ENCODE data around the gene ABHD12. TPM values are rescaled to one million over a fixed set of nuclear protein-coding genes. Genes with fewer than 3 reads are reported as not detected.
A peak's percentile ranks its signal among the peaks of the same experiment; 100 is the strongest.

ABHD12 gene
- total RNA-seq, 1 donor from 2014 or later, result 51.3 TPM

DNA sequence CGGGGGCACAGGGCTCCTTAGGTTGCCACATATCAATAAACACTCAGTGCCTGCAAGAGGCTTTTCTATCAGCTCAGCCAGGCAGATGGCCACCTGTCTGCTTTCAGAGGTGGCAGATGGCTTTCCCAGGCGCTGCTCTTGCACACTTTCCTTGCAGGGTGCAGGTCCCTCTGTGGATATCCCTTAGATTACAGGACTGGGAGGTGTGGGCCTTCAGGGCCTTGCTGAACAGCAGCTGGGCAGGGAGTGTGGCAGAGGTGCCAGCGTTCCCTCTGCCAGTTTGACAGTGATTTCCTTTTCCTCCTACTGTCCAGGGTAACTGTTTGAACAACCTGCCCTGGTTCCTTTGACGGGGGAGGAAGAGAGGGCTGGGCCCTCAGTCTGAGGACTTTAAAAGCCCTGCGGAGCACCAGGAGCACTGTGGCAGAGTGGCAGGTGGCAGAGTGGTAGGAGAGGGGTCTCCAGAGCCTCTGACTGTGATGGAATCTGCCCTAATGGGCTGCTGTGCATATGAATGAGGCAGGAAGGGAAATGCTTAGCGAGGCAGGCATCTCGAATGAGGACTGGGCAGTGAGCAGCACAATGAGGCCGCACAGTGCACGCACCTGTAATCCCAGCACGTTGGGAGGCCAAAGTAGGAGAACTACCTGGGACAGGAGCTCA is 34.2 kb downstream of the ABHD12 start:
- peaks cover 35% of the 10 kb centered on the region for H3K4me1 Mint-ChIP-seq
- peak overlapping the region; percentile 19 for H3K27ac Mint-ChIP-seq (ENCODE audit: unreplicated experiment)
- no peak for DNase-seq (ENCODE audit: low read depth, low spot score)

DNA sequence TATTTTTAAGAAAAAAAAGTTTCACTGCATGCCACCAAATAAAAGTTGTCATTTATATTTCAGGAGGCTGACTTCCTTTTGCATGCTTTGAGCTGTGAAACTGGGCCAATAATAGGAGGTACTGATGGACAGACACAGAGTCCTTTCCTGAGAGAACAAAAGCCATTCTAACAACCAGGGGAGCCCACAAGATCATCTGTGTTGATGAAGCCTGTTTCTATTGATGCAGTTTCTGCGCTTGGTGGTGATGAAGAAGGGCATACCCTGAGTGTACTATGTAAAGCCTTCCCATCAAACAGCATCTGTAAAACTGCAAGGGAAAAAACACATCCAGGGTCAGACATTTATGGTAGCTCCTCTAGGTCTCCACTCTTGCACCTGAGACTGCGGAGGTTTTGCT is 34.8 kb downstream of the ABHD12 start:
- Mint-ChIP-seq H3K27me3 (ENCODE audit: low read depth) (no peaks in the 10 kb centered on the region), H3K9me3 (no peaks in the 10 kb centered on the region), H3K4me3 (no peak overlapping the region), H3K36me3 (ENCODE audit: low read depth) (no peaks in the 10 kb centered on the region), H3K27ac (ENCODE audit: unreplicated experiment) (no peak overlapping the region), H3K4me1 (peaks cover 35% of the 10 kb centered on the region)
- DNase-seq (ENCODE audit: low read depth, low spot score), result no peak
- TF ChIP-seq, protein P1, sequence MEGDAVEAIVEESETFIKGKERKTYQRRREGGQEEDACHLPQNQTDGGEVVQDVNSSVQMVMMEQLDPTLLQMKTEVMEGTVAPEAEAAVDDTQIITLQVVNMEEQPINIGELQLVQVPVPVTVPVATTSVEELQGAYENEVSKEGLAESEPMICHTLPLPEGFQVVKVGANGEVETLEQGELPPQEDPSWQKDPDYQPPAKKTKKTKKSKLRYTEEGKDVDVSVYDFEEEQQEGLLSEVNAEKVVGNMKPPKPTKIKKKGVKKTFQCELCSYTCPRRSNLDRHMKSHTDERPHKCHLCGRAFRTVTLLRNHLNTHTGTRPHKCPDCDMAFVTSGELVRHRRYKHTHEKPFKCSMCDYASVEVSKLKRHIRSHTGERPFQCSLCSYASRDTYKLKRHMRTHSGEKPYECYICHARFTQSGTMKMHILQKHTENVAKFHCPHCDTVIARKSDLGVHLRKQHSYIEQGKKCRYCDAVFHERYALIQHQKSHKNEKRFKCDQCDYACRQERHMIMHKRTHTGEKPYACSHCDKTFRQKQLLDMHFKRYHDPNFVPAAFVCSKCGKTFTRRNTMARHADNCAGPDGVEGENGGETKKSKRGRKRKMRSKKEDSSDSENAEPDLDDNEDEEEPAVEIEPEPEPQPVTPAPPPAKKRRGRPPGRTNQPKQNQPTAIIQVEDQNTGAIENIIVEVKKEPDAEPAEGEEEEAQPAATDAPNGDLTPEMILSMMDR (conservative IDR thresholded peaks at IDR 0.05), result no peak

More for the DNA sequence above, 34.2 kb downstream of the ABHD12 start:
- Mint-ChIP-seq H3K27me3 (ENCODE audit: low read depth) (no peaks in the 10 kb centered on the region), H3K4me3 (no peak overlapping the region), H3K9me3 (no peaks in the 10 kb centered on the region), H3K36me3 (ENCODE audit: low read depth) (no peaks in the 10 kb centered on the region)
- TF ChIP-seq, protein P1 (conservative IDR thresholded peaks at IDR 0.05), result no peak

DNA sequence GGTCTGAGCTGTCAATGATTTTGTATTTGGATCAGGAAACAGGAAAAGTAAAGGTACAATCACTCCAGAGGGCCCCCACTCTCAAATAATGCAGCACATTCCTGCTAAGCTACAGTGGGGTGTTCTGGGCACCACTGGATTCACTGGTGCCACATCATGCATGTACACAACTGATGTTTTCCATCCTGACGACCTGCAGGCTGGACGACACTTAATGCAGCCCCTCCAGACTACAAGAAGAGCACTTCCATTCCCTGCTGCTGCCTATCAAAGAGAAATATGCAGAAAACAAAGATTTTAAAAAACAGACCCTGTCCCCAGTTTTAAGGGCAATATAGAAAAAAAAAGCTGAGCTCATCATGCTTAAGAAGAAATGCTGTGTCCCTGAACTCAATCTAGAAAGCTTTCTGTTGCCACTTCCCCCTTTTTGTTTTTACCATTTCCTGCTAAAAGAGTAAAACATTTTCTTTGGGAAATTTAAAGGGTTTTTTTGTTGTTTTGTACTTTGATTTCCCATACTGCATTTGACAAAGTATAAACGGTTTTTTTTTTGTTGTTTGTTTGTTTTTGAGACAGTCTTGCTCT is 35.5 kb downstream of the ABHD12 start:
- Mint-ChIP-seq H3K36me3 (ENCODE audit: low read depth) (no peaks in the 10 kb centered on the region), H3K4me3 (no peak overlapping the region), H3K27me3 (ENCODE audit: low read depth) (no peaks in the 10 kb centered on the region), H3K4me1 (peaks cover 35% of the 10 kb centered on the region), H3K9me3 (no peaks in the 10 kb centered on the region), H3K27ac (ENCODE audit: unreplicated experiment) (peak overlapping the region; percentile 57)
- TF ChIP-seq, protein P1 (conservative IDR thresholded peaks at IDR 0.05), result no peak
- no peak for DNase-seq (ENCODE audit: low read depth, low spot score)

DNA sequence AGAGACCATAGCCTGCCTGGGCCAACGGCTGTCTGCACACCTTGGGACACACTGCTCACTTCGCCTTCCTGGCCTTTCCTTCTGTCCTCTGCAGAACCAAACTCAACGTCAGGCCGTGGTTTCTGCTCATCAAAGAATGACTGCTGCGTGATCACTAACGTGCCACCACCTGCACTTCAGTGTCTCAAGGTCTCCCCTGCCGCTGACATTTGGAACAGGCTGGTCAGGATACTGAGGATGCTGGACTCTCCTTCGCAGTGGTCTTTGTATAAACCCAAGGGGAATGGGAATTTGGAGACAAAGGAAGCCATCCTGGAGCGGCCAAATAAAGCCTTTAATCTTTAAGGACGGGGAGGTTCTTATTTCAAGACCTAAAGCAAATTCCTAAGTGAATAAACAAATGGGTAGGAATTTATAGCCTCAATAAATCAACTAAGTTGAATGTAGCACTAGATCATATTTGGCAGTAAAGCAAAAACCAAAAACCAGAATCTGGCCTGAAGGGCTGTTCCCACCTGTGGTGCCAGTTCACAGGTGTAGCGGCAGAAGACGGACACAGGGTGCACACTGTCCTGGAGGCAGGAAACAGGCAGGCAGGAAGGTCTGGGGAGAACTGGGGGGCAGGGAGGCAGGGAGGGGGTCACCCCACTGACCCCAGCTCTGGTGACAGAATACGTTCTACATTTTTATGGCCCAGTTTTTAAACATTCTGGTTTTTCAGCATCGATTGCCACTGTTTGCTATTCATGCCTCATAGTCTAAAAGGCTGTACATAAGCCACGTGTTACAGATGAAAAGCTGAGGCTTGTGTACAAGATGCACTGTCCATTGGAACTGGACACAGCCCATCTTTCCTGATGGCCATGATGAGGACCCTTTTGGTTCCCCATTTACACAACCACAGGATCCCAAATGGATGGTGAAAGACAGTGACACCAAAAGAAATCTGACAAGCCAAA is 36.6 kb downstream of the ABHD12 start:
- Mint-ChIP-seq H3K4me3 (no peak overlapping the region), H3K9me3 (no peaks in the 10 kb centered on the region), H3K36me3 (ENCODE audit: low read depth) (no peaks in the 10 kb centered on the region), H3K27me3 (ENCODE audit: low read depth) (no peaks in the 10 kb centered on the region), H3K4me1 (peaks cover 35% of the 10 kb centered on the region), H3K27ac (ENCODE audit: unreplicated experiment) (peak overlapping the region; percentile 89)
- no peak for DNase-seq (ENCODE audit: low read depth, low spot score)
- TF ChIP-seq, protein P1 (conservative IDR thresholded peaks at IDR 0.05), result no peak

DNA sequence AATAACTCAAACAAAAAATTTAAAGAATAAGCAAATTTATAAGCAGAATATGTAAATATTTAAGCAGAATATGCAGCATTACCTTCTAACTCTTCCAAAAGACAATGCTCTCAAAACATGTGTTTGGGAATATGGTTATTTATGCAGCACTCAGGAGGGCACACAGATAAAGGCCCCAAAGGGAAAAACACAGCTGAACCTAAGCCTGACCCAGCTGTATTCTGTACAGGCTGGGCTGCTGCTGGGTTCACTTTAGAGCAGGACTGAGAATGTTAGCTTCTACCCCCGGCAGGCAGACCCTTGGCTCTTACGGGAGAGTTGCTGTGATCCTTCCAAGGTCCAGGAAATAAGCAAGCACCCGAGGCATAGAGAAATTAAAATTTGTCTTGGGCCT is 37.3 kb downstream of the ABHD12 start:
- DNase-seq (ENCODE audit: low read depth, low spot score), result no peak
- H3K4me3 Mint-ChIP-seq, result no peak overlapping the region
- H3K36me3 Mint-ChIP-seq (ENCODE audit: low read depth), result no peaks in the 10 kb centered on the region
- H3K27ac Mint-ChIP-seq (ENCODE audit: unreplicated experiment), result peak overlapping the region; percentile 89
- H3K4me1 Mint-ChIP-seq, result peaks cover 35% of the 10 kb centered on the region
- H3K27me3 Mint-ChIP-seq (ENCODE audit: low read depth), result no peaks in the 10 kb centered on the region
- no peaks in the 10 kb centered on the region for H3K9me3 Mint-ChIP-seq
- TF ChIP-seq, protein P1 (conservative IDR thresholded peaks at IDR 0.05), result no peak
